HG02840 (cell line): ENCODE results near the gene HDAC4.

Experiments used
- ATAC-seq: cut with Tn5 transposase; IDR thresholded peaks from one replicate; pipeline ENCODE4 v1.9.1; 2021; ENCODE audit warnings: mild to moderate bottlenecking, moderate library complexity, moderate number of reproducible peaks; ENCODE audit not compliant: unreplicated experiment, low FRiP score

The HDAC4 gene

GRCh38 chr2:239429473-239430350 is 28.9 kb upstream of the HDAC4 start:
- ATAC-seq = no peak

- ATAC-seq = no peak
Observed at GRCh38 chr2:239425631-239426030, 24.8 kb upstream of the HDAC4 start.

DNA sequence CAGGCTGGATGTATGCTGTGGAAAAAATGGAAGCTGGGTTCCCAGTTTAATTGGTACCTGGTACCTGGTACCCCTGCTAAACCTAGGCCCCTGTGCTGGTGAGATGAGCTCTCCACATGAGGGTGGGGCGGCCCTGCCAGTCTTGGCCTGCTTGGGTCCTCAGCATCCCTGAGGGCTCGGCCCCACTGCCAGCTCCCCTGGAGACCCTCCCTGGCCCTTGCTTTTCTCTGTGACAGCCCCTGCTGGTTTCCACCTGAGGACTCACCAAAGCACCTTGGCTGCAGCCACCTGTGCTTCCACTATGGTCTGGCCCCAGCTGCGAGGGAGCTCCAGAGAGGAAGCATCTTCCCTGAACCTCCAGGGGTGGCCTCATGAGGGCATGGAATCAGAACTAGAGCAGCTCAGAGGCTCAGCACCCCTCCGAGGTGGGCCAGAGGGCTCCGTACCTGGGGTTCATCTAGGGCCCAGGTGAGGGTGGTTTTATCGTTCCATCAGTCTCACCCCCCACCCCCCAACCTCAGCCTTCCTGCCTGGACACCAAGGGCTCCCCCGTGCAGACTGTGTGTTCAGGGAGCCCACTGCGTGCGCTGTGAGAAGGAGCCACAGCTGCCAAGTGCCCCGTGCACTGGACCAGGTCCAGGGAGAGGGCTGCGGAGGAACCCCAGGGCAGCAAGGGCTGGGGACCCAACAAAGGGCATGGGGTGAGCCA is 23.7 kb upstream of the HDAC4 start:
- no peak for ATAC-seq

GRCh38 chr2:239423551-239423950 is 22.7 kb upstream of the HDAC4 start:
- ATAC-seq = no peak

DNA sequence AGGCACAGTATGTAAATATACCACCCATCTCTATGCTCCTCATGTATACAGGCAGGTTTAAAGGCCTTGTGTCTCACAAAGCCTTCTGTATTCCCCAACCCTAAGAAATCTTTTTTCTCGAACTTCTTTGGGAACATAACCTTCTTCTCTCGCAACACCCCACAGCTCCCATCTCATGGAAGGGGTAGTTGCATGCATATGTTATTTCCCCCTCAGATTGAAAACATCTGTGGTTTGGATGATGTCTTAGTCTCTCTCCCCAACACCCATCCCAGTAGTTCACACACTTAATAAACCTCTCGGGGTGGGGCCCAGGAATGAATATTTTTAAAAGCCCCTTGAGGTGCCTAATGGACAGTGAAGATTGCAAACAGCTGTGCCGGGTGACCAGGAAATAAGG is 21.0 kb upstream of the HDAC4 start:
- no peak for ATAC-seq

- no peak for ATAC-seq
Observed at GRCh38 chr2:239420082-239420481, 19.3 kb upstream of the HDAC4 start.

- no peak for ATAC-seq
Observed at GRCh38 chr2:239418918-239419317, 18.1 kb upstream of the HDAC4 start.

DNA sequence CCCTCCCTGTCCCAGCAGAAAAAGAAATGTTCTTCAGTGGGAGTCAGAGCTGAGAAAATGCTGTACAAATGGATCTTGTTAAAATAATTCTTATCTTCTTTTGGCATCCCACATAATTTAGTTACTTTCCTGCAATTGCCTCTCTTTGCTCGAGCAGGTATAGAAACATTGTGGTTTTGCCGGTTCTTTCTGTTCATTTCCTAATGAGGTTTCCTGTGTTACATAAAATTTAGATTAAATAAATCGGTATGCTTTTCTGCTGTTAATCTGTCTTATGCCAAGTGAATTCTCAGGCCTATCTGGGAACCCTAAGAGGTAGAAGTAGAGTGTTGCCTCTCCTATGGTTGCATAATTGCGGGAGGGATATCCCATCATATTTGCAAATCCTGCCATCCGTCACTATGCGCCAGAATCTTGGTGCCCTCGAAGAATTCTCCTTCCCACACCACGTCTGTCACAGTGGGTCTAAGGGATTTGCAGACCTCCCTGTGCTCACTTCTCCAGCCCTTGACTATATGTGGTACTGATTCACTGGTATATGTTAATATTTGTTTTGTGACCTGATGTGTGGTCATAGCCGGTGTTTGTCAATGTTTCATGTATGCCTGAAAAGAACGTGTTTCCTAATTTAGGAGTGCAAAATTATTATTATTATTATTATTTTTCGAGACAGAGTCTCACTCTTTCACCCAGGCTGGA is 12.2 kb upstream of the HDAC4 start:
- no peak for ATAC-seq

DNA sequence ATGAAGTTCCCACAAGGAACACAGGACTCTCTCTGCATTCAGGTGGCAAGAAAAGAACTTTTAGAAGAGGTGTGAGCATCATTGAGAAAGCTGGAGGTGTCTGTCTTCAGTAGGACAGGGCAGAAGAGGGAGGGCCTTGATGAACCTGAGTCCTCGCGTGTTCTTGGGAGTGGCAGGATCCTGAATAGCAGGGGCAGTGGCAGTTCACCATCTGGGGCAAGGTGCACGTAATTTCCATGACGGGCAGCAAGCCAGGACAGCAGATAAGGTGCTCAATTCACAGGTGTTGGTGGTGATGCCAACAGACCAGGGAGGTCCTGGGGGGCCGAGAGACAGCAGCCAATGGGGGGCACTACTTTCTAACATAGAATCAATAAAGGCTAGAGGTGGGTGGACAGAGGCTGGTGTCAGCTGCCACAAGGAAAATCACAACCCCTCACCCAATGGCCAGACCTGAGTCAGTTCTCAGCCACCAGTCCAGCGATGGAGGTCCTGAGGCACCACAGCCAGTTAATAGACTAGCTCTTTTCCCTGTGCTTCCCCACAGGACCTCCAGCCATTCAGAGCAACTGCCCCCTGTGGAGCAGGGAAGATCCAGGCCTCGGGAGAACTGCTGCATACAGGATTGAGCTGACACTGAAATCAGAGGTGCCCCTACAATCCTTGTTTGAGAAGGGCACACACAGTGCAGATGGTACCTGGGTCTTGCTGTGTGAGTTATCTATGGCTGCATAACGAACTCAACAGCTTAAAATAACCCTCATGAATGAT is 10.9 kb upstream of the HDAC4 start:
- ATAC-seq = no peak

DNA sequence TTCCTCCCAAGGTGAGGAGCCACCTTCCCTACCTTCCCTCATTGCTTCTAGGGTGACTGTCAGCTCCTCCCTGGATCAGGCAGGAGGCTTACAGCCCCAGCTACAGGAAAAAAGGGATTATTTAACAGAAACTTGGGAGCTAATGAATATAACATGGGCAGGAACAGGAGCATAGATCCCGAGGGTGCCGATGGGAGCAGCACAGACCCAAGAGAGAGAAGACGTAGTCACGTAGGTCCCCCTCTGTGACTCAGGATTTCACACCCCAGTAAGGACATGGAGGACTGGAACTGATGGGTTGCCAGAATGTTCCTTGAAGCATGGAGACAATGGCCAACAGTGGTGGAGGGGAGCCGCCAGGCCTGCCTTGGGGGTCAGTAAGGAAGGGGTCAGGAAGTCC is 10.3 kb upstream of the HDAC4 start:
- no peak for ATAC-seq

DNA sequence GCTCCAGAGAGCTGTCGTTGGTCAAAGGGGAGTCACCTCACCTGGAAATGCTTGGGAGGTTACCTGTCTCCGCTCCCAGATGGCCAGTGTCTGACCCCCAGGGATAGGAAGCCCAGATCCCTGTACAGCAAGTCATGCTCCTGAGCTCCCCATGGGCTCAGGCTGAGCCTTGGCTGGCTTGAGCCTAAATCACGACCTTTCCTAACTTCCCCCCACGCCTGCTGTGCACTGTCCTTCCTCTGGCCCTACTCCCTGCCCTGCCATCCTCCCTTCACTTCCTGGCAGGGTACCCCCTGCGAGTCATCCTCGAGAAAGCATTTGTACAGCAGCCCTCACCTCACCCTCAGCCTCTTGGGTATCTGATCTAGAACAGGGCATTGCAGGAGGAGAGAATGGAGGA is 9.2 kb upstream of the HDAC4 start:
- no peak for ATAC-seq

GRCh38 chr2:239407112-239407511 is 6.3 kb upstream of the HDAC4 start:
- no peak for ATAC-seq

- ATAC-seq = no peak
Observed at GRCh38 chr2:239406316-239406995, 5.6 kb upstream of the HDAC4 start.

DNA sequence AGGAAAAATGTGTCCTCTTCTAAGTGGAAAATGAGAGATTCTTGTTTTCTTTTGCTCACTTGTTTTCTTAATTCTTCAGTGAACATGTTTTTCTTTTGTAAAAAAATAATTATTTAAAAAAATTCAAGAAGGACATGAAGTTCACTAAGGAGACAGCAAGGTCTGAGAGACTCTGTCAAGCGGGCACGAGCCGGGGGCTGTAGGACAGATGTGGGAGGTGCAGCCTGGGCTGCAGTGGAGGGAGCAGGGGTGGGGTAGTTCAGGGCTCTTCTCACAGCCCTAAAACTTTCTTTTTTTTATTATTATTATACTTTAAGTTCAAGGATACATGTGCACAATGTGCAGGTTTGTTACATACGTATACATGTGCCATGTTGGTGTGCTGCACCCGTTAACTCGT is 4.3 kb upstream of the HDAC4 start:
- ATAC-seq = no peak

DNA sequence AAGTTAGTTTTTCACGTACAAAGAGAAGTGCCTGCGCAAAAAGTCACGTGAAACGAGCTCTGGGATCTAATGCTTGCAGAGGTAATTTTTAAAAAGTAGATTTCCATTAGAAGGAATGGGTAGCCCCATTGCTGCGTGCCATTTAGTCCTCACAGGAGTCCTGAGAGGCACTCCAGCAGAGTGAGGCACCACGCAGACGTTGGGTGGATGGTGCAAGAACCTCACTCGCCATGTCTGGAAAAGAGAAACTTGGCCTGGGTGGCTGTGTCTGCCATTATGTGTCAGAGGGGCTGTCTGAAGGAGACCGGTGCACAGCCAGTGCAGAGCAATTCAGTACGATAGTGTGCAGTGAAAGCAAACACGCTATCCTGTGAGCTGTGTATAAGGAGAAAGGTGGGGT is 1.8 kb upstream of the HDAC4 start:
- no peak for ATAC-seq

GRCh38 chr2:239401881-239402233 is 1.0 kb upstream of the HDAC4 start:
- peak; percentile 5 for ATAC-seq

- peak; percentile 89 for ATAC-seq
Observed at GRCh38 chr2:239401067-239401880, 454 bp upstream of the HDAC4 start.

DNA sequence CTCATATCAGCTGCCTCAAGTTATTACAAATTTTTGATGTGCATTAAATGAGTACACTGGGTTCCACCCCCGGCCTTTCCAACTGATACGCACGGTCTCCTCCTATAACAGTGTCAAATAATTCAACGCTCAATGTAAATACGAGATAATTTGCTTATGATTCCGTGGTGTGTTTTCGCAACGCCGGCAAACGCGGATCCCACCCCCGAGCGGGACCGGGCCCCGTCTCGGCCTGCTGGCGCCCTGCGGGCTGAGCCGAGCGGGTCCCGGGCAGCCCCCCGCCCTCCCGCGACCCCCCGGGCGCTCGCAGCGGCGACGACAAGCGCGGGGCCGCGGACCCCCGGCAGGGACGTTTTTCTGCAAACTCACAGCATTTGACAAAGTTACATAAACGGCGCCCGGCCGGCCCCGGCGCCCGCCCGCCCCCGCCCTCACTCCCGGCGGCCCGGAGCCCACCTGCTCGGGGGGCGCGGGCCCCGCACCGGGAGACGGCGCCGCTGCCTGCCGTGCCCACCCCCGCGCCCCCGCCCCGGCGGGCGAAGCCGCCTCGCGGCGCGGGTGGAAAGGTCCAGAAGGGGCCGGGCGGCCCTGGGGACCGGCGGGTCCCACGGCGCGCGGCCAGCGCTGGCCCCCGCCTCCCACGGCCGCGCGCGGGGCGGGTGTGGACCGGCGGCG is 762 bp downstream of the HDAC4 start:
- ATAC-seq = no peak

- no peak for ATAC-seq
Observed at GRCh38 chr2:239399433-239399920, 1.3 kb downstream of the HDAC4 start.
